DOHH2 (cell line): ENCODE results near the gene NXPH3.

Experiments used
- CTCF ChIP-seq: fragments of 200-600 bp; sonication (generic); IDR thresholded peaks from one replicate; pipeline ENCODE4 v1.5.1; 2014; ENCODE audit warnings: antibody characterized with exemption, mild to moderate bottlenecking, low read depth, low read length; ENCODE audit not compliant: poor library complexity, severe bottlenecking
- EZH2phosphoT487 ChIP-seq: fragments of 200-600 bp; sonication (generic); IDR thresholded peaks from 2 replicates; pipeline ENCODE4 v1.6.1; 2017; ENCODE audit warnings: borderline replicate concordance, mild to moderate bottlenecking, antibody characterized with exemption, low read length, moderate library complexity, mixed read lengths

- TF ChIP-seq CTCF: no peak
- TF ChIP-seq EZH2phosphoT487: no peak
Measured at GRCh38 chr17:49630113-49630900, 54.6 kb downstream of the NXPH3 start.
